Right atrium auricular region (tissue), 2 donors: ENCODE data around the gene DNAJC5. TPM values are rescaled to one million over a fixed set of nuclear protein-coding genes. Genes with fewer than 3 reads are reported as not detected.
"Not testable (repeated sequence)": the region's sequence is repeated elsewhere in the genome, so short reads cannot be mapped to it uniquely, and the experiment has no call there.

Experiments used
- DNase-seq: peaks from one replicate; pipeline ENCODE4 v3.0.0-alpha.2; 2019; ENCODE audit warnings: low spot score
- H3K27ac ChIP-seq, 2 donors: fragments of 200-600 bp; sonication (generic); 1 replicate in 1 of 2; 2 replicates in 1 of 2; pipeline ENCODE4 v1.5.1; 2016 to 2019
- H3K27me3 ChIP-seq, 2 donors: fragments of 200-600 bp; sonication (generic); one replicate each; pipeline versions ENCODE4 v1.5.1 to v1.6.0; 2017 to 2019
- H3K36me3 ChIP-seq: fragments of 200-600 bp; sonication (generic); one replicate; pipeline ENCODE4 v1.5.1; 2016
- H3K4me1 ChIP-seq, 2 donors: fragments of 200-600 bp; sonication (generic); one replicate each; pipeline versions ENCODE4 v1.5.1 to v1.6.0; 2017 to 2019
- H3K4me3 ChIP-seq, 2 donors: fragments of 200-600 bp; sonication (generic); 1 replicate in 1 of 2; 2 replicates in 1 of 2; pipeline ENCODE4 v1.5.1; 2017 to 2019; ENCODE audit warnings: mild to moderate bottlenecking in 1 of 2, moderate library complexity in 1 of 2
- H3K9me3 ChIP-seq, 2 donors: fragments of 200-600 bp; sonication (generic); one replicate each; pipeline ENCODE4 v1.5.1; 2019
- CTCF ChIP-seq, 2 donors: fragments of 200-600 bp; sonication (generic); IDR thresholded peaks; one replicate each; pipeline ENCODE4 v1.5.1; 2019; ENCODE audit warnings: antibody characterized with exemption in 2 of 2
- total RNA-seq, 2 donors: library from RNA; depleted of rRNA; stranded (reverse); fragments of >200 nt; gene quantifications; one replicate each; pipeline ENCODE4 v1.1.0, GENCODE V29; 2016

DNAJC5 gene
- total RNA-seq, 2 donors from 2014 or later: 41.2 to 43.8 TPM

GRCh38 chr20:63848003-63848911 lies 46.7 kb upstream of the DNAJC5 start:
- no peak for TF ChIP-seq CTCF (IDR thresholded peaks at IDR 0.05)
- H3K4me3 ChIP-seq: peak overlapping the region in 1 of 2 donors; percentile 1
- no peaks in the 10 kb centered on the region for H3K9me3 ChIP-seq
- peak overlapping the region; percentile 86 for H3K27ac ChIP-seq
- H3K4me1 ChIP-seq: peaks cover 0 to 52% of the 10 kb centered on the region in 2 donors
- no peaks in the 10 kb centered on the region for H3K36me3 ChIP-seq
- DNase-seq: no peak
- H3K27me3 ChIP-seq: no peaks in the 10 kb centered on the region

GRCh38 chr20:63850689-63851547 lies 44.0 kb upstream of the DNAJC5 start:
- no peak for DNase-seq
- H3K27me3 ChIP-seq: no peaks in the 10 kb centered on the region

GRCh38 chr20:63851548-63851943 lies 43.4 kb upstream of the DNAJC5 start:
- H3K36me3 ChIP-seq, H3K9me3 ChIP-seq, H3K4me3 ChIP-seq, DNase-seq, H3K27me3 ChIP-seq, H3K27ac ChIP-seq: not testable (repeated sequence)
- H3K4me1 ChIP-seq: peaks cover 0 to 53% of the 10 kb centered on the region in 2 donors

More at GRCh38 chr20:63850689-63851547, 44.0 kb upstream of the DNAJC5 start:
- no peak overlapping the region for H3K4me3 ChIP-seq
- no peak for TF ChIP-seq CTCF (IDR thresholded peaks at IDR 0.05)
- H3K36me3 ChIP-seq: no peaks in the 10 kb centered on the region
- no peak overlapping the region for H3K27ac ChIP-seq
- peaks cover 0 to 55% of the 10 kb centered on the region in 2 donors for H3K4me1 ChIP-seq
- no peaks in the 10 kb centered on the region for H3K9me3 ChIP-seq

GRCh38 chr20:63853733-63854068 lies 41.2 kb upstream of the DNAJC5 start:
- DNase-seq, H3K36me3 ChIP-seq, H3K4me3 ChIP-seq, H3K9me3 ChIP-seq, H3K27me3 ChIP-seq: not testable (repeated sequence)
- Histone ChIP-seq H3K27ac (peak overlapping the region; percentile 72 to 74), H3K4me1 (peaks cover 0 to 47% of the 10 kb centered on the region in 2 donors)

- peak overlapping the region; percentile 72 to 74 for H3K27ac ChIP-seq
- DNase-seq: no peak
- H3K27me3 ChIP-seq: no peaks in the 10 kb centered on the region
- no peaks in the 10 kb centered on the region for H3K36me3 ChIP-seq
- peaks cover 0 to 51% of the 10 kb centered on the region in 2 donors for H3K4me1 ChIP-seq
- peak overlapping the region in 1 of 2 donors; percentile 26 for H3K4me3 ChIP-seq
- H3K9me3 ChIP-seq: no peaks in the 10 kb centered on the region
- TF ChIP-seq CTCF (IDR thresholded peaks at IDR 0.05): no peak
Observed at GRCh38 chr20:63854069-63854765, 40.7 kb upstream of the DNAJC5 start.

- H3K4me1 ChIP-seq: peaks cover 0 to 55% of the 10 kb centered on the region in 2 donors
Observed at GRCh38 chr20:63854766-63855362, 40.1 kb upstream of the DNAJC5 start.

More at GRCh38 chr20:63854766-63855362, 40.1 kb upstream of the DNAJC5 start:
- Histone ChIP-seq H3K27ac (peak overlapping the region; percentile 72 to 74), H3K27me3 (no peaks in the 10 kb centered on the region), H3K36me3 (no peaks in the 10 kb centered on the region), H3K9me3 (no peaks in the 10 kb centered on the region), H3K4me3 (peak overlapping the region in 1 of 2 donors; percentile 26)
- no peak for DNase-seq
- no peak for TF ChIP-seq CTCF (IDR thresholded peaks at IDR 0.05)
